ENCODE results near the gene MED27. TPM values are rescaled to one million over a fixed set of nuclear protein-coding genes. Genes with fewer than 3 reads are reported as not detected.

Gene MED27
- total and polyA plus RNA-seq, 2 of the 8 experiments (the other 6 are each of a cell fraction or from before 2014, with no cell fraction given), result 29.9 to 56.5 TPM

DNA sequence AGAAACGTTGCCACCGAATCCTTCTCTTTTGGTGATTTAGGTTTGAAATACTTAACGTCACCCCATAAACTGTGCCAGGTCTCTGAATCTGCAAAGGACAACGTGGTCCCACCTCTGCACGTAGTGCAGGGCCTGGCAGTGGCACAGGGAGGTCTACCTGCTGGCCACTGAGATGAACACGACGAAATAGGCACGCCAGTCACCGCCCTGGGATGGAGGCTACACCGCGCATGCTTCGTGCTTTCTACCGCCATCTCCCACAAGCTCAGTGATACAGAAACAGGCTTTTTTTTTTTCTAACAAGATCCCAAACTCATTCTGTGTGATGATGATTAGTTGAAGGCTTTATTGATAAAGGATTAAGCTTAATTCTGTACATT, 199.8 kb downstream of the MED27 start (continued):
- TF ChIP-seq CHD7 (IDR thresholded peaks at IDR 0.05; ENCODE audit: insufficient replicate concordance, low read length), result no peak
